Vagina (tissue), 2 donors: ENCODE data around the gene INO80E. TPM values are rescaled to one million over a fixed set of nuclear protein-coding genes. Genes with fewer than 3 reads are reported as not detected.

Experiments
- DNase-seq, 2 donors: peaks; one replicate each; pipeline ENCODE4 v3.0.0-alpha.2; 2017; ENCODE audit errors: extremely low spot score in 2 of 2
- H3K27ac ChIP-seq: fragments of 200-600 bp; sonication (generic); one replicate; pipeline ENCODE4 v1.5.1; 2019
- H3K27me3 ChIP-seq: fragments of 200-600 bp; sonication (generic); one replicate; pipeline ENCODE4 v1.5.1; 2019
- H3K36me3 ChIP-seq, 2 donors: fragments of 200-600 bp; sonication (generic); one replicate each; pipeline ENCODE4 v1.5.1; 2017 to 2019
- H3K4me1 ChIP-seq: fragments of 200-600 bp; sonication (generic); one replicate; pipeline ENCODE4 v1.5.1; 2019
- H3K4me3 ChIP-seq, 2 donors: fragments of 200-600 bp; sonication (generic); 1 replicate in 1 of 2; 2 replicates in 1 of 2; pipeline ENCODE4 v1.5.1; 2016 to 2019
- H3K9me3 ChIP-seq: fragments of 200-600 bp; sonication (generic); one replicate; pipeline ENCODE4 v1.5.1; 2019
- POLR2A ChIP-seq, 2 donors: fragments of 450-650 bp; IDR thresholded peaks; one replicate each; pipeline ENCODE4 v1.6.1; 2017; ENCODE audit warnings: antibody characterized with exemption in 2 of 2, mild to moderate bottlenecking in 2 of 2, moderate library complexity in 2 of 2
- POLR2AphosphoS5 ChIP-seq, 2 donors: sonication (generic); formaldehyde crosslinking; IDR thresholded peaks; one replicate each; pipeline ENCODE4 v1.9.0; 2017; ENCODE audit warnings: antibody characterized with exemption in 2 of 2, mild to moderate bottlenecking in 2 of 2, low read depth in 1 of 2; ENCODE audit not compliant: insufficient read depth in 1 of 2
- intact Hi-C: fragments of 100-400 bp; cut with DNase I; formaldehyde crosslinking; loops from one replicate; pipeline ENCODE4 v1.15.1; 2023
- total RNA-seq: library from RNA; depleted of rRNA; stranded (reverse); fragments of >200 nt; gene quantifications from one replicate; pipeline ENCODE4 v1.2.3, GENCODE V29; 2016
- TF ChIP-seq, protein P1 (sequence below), 3 experiments: fragments of 450-650 bp in 2 of 3; fragments of 200-600 bp in 1 of 3; sonication (generic) in 1 of 3; IDR thresholded peaks; one replicate each; pipeline ENCODE4 v1.5.1; 2017 to 2019; ENCODE audit warnings: antibody characterized with exemption in 3 of 3, mild to moderate bottlenecking in 2 of 3, moderate library complexity in 2 of 3

The INO80E gene
- total RNA-seq, 1 donor from 2014 or later: 32.7 TPM

- H3K4me3 ChIP-seq: no peak overlapping the region
- no peak for DNase-seq
- H3K9me3 ChIP-seq: no peaks in the 10 kb centered on the region
- TF ChIP-seq POLR2A (IDR thresholded peaks at IDR 0.05): no peak
- TF ChIP-seq, protein P1, sequence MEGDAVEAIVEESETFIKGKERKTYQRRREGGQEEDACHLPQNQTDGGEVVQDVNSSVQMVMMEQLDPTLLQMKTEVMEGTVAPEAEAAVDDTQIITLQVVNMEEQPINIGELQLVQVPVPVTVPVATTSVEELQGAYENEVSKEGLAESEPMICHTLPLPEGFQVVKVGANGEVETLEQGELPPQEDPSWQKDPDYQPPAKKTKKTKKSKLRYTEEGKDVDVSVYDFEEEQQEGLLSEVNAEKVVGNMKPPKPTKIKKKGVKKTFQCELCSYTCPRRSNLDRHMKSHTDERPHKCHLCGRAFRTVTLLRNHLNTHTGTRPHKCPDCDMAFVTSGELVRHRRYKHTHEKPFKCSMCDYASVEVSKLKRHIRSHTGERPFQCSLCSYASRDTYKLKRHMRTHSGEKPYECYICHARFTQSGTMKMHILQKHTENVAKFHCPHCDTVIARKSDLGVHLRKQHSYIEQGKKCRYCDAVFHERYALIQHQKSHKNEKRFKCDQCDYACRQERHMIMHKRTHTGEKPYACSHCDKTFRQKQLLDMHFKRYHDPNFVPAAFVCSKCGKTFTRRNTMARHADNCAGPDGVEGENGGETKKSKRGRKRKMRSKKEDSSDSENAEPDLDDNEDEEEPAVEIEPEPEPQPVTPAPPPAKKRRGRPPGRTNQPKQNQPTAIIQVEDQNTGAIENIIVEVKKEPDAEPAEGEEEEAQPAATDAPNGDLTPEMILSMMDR (IDR thresholded peaks at IDR 0.05): no peak
- no peak for TF ChIP-seq POLR2AphosphoS5 (IDR thresholded peaks at IDR 0.05; ENCODE audit: insufficient read depth in 1 of 2, low read depth in 1 of 2)
- H3K27me3 ChIP-seq: no peaks in the 10 kb centered on the region
- intact Hi-C loops: no loop called here
- peaks cover 0 to 36% of the 10 kb centered on the region in 2 donors for H3K36me3 ChIP-seq
- H3K4me1 ChIP-seq: peaks cover 24% of the 10 kb centered on the region
- H3K27ac ChIP-seq: no peak overlapping the region
Measured at GRCh38 chr16:29992344-29992967, 3.6 kb upstream of the INO80E start.

GRCh38 chr16:29993191-29993902 lies 2.7 kb upstream of the INO80E start:
- intact Hi-C loops: no loop called here
- Histone ChIP-seq H3K9me3 (no peaks in the 10 kb centered on the region), H3K27me3 (no peaks in the 10 kb centered on the region), H3K27ac (no peak overlapping the region), H3K4me1 (peaks cover 24% of the 10 kb centered on the region), H3K36me3 (peaks cover 0 to 31% of the 10 kb centered on the region in 2 donors), H3K4me3 (no peak overlapping the region)
- TF ChIP-seq POLR2AphosphoS5 (IDR thresholded peaks at IDR 0.05; ENCODE audit: insufficient read depth in 1 of 2, low read depth in 1 of 2): no peak
- TF ChIP-seq, protein P1 (IDR thresholded peaks at IDR 0.05): no peak
- no peak for TF ChIP-seq POLR2A (IDR thresholded peaks at IDR 0.05)
- no peak for DNase-seq

DNA sequence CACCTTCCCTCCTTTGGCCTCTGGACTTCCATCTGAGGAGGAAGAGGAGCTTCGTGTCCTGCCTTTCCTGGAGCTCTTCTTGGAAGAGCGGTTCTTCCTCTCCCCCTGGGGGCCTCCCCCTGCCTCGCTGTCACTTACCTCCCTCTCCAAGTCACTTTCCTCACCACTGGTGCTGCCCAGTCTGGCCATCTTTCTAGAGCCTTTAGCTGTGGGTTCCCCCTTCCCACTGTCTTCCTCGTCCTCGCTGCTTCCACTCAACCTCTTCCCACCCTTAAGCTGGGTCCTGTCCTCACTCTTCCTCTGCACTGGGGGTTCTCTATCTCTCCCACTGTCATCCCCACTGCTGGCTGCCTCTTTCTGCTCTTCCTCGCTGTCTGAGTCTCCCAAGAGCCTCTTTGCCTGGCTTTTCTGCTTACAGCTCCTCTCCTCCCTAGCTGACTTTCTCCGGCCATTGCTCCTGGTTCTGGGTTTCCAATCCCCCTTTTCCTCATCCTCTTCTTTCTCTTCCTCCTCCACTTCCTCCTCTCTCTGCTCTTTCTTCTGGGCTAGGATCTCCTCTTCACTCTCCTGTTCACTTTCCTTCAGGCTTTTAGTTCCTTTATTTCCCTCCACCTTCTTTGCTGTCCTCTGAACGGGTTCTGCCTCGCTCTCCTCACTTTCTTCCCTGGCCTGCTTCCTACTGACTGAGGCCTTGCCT lies 2.0 kb upstream of the INO80E start:
- peak overlapping the region in 1 of 2 donors; percentile 91 for H3K4me3 ChIP-seq
- peaks cover 24% of the 10 kb centered on the region for H3K4me1 ChIP-seq
- H3K36me3 ChIP-seq: peaks cover 0 to 29% of the 10 kb centered on the region in 2 donors
- DNase-seq: no peak
- intact Hi-C loops: loop anchor here (2.0 kb wide), 1 partner anchor 19 kb away; no protein-coding TSS in a partner anchor
- no peaks in the 10 kb centered on the region for H3K27me3 ChIP-seq
- TF ChIP-seq, protein P1 (IDR thresholded peaks at IDR 0.05): no peak
- TF ChIP-seq POLR2A (IDR thresholded peaks at IDR 0.05) (no peak), POLR2AphosphoS5 (IDR thresholded peaks at IDR 0.05; ENCODE audit: insufficient read depth in 1 of 2, low read depth in 1 of 2) (no peak)
- peak overlapping the region; percentile 24 for H3K27ac ChIP-seq
- no peaks in the 10 kb centered on the region for H3K9me3 ChIP-seq

DNA sequence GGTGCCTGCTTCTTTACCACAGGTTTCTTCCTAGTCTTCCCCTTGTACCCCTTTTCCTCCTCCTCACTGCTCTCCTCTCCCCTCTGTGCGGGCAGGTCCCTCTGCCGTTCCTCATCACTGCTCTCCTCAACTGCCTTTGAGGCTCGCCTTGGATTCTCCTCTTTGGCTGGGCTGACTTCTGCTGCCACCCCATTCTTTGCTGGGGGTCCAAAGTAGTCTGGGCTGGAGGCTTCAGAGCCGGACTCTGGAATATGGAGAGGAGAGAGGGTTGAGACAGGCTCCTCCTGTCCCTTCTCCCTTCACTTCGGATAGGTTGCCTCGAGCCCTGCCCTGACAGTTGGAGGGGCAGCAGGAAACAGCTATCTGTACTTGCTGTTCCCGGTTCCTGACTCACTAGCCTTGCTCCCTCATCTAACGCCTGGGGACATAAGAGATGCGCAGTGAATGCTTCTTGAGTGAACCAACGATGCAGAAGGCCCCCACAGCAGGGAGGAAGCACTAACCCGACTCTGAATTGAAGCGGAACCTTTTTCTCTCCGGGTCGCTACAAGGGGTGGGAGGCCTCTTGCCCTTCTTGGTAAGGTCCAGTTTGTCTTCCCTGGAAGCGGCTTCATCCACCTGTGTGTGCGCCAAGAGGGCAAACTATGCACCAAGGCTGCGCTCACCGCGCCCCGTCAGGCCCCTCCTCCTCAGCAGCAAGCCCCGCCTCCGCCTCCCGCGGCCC lies 1.3 kb upstream of the INO80E start:
- no peaks in the 10 kb centered on the region for H3K9me3 ChIP-seq
- H3K27me3 ChIP-seq: no peaks in the 10 kb centered on the region
- DNase-seq: no peak
- intact Hi-C loops: loop anchor here (2.0 to 5.0 kb wide), 2 partner anchors 20 to 182 kb away; partner anchors contain the start of gene PRRT2
- H3K4me3 ChIP-seq: peak overlapping the region; percentile 79 to 91
- H3K4me1 ChIP-seq: peaks cover 24% of the 10 kb centered on the region
- peaks cover 0 to 29% of the 10 kb centered on the region in 2 donors for H3K36me3 ChIP-seq
- H3K27ac ChIP-seq: peak overlapping the region; percentile 89
- TF ChIP-seq POLR2A (IDR thresholded peaks at IDR 0.05) (no peak), POLR2AphosphoS5 (IDR thresholded peaks at IDR 0.05; ENCODE audit: insufficient read depth in 1 of 2, low read depth in 1 of 2) (no peak)
- TF ChIP-seq, protein P1 (IDR thresholded peaks at IDR 0.05): no peak
